AG10803 (cell line): ENCODE data around the gene NNT.

Source experiments
- DNase-seq: peaks from one replicate; pipeline ENCODE4 v3.0.0; 2010; ENCODE audit warnings: low read depth
- H3K4me3 ChIP-seq: 2 replicates; pipeline ENCODE4 v1.5.1; 2011; ENCODE audit warnings: mild to moderate bottlenecking, low read length, control low read depth
- TF ChIP-seq, protein P1 (sequence below): conservative IDR thresholded peaks from 2 replicates; pipeline ENCODE4 v1.5.1; 2011; ENCODE audit warnings: mild to moderate bottlenecking, low read length, control low read depth, inconsistent platforms

NNT gene

GRCh38 chr5:43677253-43677652, 74.3 kb downstream of the NNT start:
- TF ChIP-seq, protein P1, sequence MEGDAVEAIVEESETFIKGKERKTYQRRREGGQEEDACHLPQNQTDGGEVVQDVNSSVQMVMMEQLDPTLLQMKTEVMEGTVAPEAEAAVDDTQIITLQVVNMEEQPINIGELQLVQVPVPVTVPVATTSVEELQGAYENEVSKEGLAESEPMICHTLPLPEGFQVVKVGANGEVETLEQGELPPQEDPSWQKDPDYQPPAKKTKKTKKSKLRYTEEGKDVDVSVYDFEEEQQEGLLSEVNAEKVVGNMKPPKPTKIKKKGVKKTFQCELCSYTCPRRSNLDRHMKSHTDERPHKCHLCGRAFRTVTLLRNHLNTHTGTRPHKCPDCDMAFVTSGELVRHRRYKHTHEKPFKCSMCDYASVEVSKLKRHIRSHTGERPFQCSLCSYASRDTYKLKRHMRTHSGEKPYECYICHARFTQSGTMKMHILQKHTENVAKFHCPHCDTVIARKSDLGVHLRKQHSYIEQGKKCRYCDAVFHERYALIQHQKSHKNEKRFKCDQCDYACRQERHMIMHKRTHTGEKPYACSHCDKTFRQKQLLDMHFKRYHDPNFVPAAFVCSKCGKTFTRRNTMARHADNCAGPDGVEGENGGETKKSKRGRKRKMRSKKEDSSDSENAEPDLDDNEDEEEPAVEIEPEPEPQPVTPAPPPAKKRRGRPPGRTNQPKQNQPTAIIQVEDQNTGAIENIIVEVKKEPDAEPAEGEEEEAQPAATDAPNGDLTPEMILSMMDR: no peak
- no peak overlapping the region for H3K4me3 ChIP-seq
- DNase-seq: no peak

- DNase-seq: no peak
- TF ChIP-seq, protein P1: no peak
- no peak overlapping the region for H3K4me3 ChIP-seq
Measured at GRCh38 chr5:43679214-43679613, 76.2 kb downstream of the NNT start.

DNA sequence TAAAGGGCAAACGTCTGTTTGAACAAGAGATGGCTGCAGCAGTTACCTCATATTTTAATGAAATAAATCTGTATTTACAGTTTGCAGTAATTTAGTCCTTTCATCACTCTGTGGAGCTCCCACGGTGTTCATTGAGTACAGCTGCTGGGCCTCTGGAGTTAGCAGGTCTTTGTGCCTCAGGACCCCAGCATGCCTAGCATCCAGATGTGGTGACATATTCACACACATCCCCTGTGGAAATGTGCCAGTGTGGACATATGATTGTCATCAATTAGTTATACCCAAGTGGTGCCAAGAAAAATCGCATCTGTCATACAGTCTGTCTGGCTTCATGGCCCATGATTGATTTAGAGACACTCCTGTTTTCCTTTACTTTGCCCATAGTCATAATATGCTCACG, 77.3 kb downstream of the NNT start:
- TF ChIP-seq, protein P1: no peak
- peak; percentile 70 for DNase-seq
- H3K4me3 ChIP-seq: no peak overlapping the region

- TF ChIP-seq, protein P1: no peak
Measured at GRCh38 chr5:43683884-43684471, 81.0 kb downstream of the NNT start.

GRCh38 chr5:43685252-43685950, 82.4 kb downstream of the NNT start:
- H3K4me3 ChIP-seq: no peak overlapping the region
- TF ChIP-seq, protein P1: no peak
- DNase-seq: peak; percentile 40

More at GRCh38 chr5:43683884-43684471, 81.0 kb downstream of the NNT start:
- no peak for DNase-seq
- H3K4me3 ChIP-seq: no peak overlapping the region

- H3K4me3 ChIP-seq: no peak overlapping the region
- TF ChIP-seq, protein P1: no peak
- peak; percentile 30 for DNase-seq
Measured at GRCh38 chr5:43687275-43687674, 84.3 kb downstream of the NNT start.

DNA sequence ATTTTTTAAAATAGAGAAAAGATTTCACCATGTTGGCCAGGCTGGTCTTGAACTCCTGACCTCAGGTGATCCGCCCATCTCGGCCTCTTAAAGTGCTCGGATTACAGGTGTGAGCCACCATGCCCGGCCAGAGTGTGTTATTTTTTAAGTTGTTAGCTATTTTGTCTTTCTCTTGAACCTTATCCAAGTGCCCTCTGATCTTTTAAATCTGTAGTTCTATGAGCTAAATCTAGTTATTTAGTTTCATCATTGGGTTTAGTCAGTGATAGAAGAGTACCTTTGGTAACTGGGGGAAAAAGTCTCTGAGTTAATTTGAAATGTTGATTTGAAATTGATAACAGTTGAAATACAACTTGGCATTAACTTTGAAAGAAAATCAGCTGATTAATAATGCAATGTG, 88.3 kb downstream of the NNT start:
- TF ChIP-seq, protein P1: no peak
- H3K4me3 ChIP-seq: no peak overlapping the region
- DNase-seq: no peak
